HG03521 (cell line): ENCODE data around the gene ACY1.

ENCODE experiments used
- ATAC-seq: cut with Tn5 transposase; IDR thresholded peaks from one replicate; pipeline ENCODE4 v1.9.1; 2021; ENCODE audit warnings: mild to moderate bottlenecking, moderate library complexity; ENCODE audit not compliant: unreplicated experiment

ACY1 gene

GRCh38 chr3:51945926-51946705 is 37.2 kb upstream of the ACY1 start:
- ATAC-seq, result no peak

- no peak for ATAC-seq
Observed at GRCh38 chr3:51946796-51947195, 36.5 kb upstream of the ACY1 start.

GRCh38 chr3:51947215-51947900 is 36.0 kb upstream of the ACY1 start:
- no peak for ATAC-seq

GRCh38 chr3:51948016-51948580 is 35.2 kb upstream of the ACY1 start:
- ATAC-seq, result no peak

GRCh38 chr3:51949121-51949520 is 34.2 kb upstream of the ACY1 start:
- ATAC-seq, result no peak

GRCh38 chr3:51950899-51951298 is 32.4 kb upstream of the ACY1 start:
- ATAC-seq, result no peak

- ATAC-seq, result no peak
Observed at GRCh38 chr3:51953445-51953844, 29.9 kb upstream of the ACY1 start.

GRCh38 chr3:51954105-51954504 is 29.2 kb upstream of the ACY1 start:
- ATAC-seq, result no peak

- no peak for ATAC-seq
Observed at GRCh38 chr3:51954713-51955112, 28.6 kb upstream of the ACY1 start.

GRCh38 chr3:51955175-51955892 is 28.0 kb upstream of the ACY1 start, which contains the start of gene GPR62:
Gene GPR62 (plus strand): TSS chr3:51955381. CDS start chr3:51955653, 272 bp downstream.
- no peak for ATAC-seq

- no peak for ATAC-seq
Observed at GRCh38 chr3:51955893-51956770, 27.2 kb upstream of the ACY1 start.

GRCh38 chr3:51957520-51958205 is 25.7 kb upstream of the ACY1 start:
- ATAC-seq, result no peak

- no peak for ATAC-seq
Observed at GRCh38 chr3:51958603-51959521, 24.5 kb upstream of the ACY1 start.

- no peak for ATAC-seq
Observed at GRCh38 chr3:51959651-51960050, 23.7 kb upstream of the ACY1 start.

- no peak for ATAC-seq
Observed at GRCh38 chr3:51960386-51960785, 22.9 kb upstream of the ACY1 start.

- ATAC-seq, result no peak
Observed at GRCh38 chr3:51961011-51961410, 22.3 kb upstream of the ACY1 start.

- no peak for ATAC-seq
Observed at GRCh38 chr3:51961602-51962569, 21.4 kb upstream of the ACY1 start.
